Measurements from ENCODE around the gene CPO. TPM values are rescaled to one million over a fixed set of nuclear protein-coding genes. Genes with fewer than 3 reads are reported as not detected.

CPO gene
- total RNA-seq, 1 experiment from 2014 or later: 0.32 TPM

- no peak overlapping the region for H3K4me3 ChIP-seq (replicated peaks in 1 of 2; ENCODE audit: low read depth in 1 of 2, low read length in 2 of 2)
- no peak for ATAC-seq
- BruUV-seq (replicated peaks): no TSS peak
- no peak for TF ChIP-seq SP1 (IDR thresholded peaks at IDR 0.05; ENCODE audit: low read depth)
- TF ChIP-seq CEBPB (IDR thresholded peaks at IDR 0.05; ENCODE audit: low read depth): no peak
- TF ChIP-seq REST (IDR thresholded peaks at IDR 0.05; ENCODE audit: low read depth): no peak
- no peak for TF ChIP-seq YY1 (IDR thresholded peaks at IDR 0.05; ENCODE audit: extremely low read depth, insufficient replicate concordance, low read depth, low read length)
- no peak for TF ChIP-seq CBX3 (IDR thresholded peaks at IDR 0.05; ENCODE audit: low read depth)
- TF ChIP-seq EZH2phosphoT487 (IDR thresholded peaks at IDR 0.05; ENCODE audit: borderline replicate concordance): no peak
- no peak for TF ChIP-seq POLR2A (IDR thresholded peaks at IDR 0.05; ENCODE audit: borderline replicate concordance, extremely low read depth, insufficient read depth, insufficient read length)
- TF ChIP-seq ATF3 (IDR thresholded peaks at IDR 0.05): no peak
- no peak for TF ChIP-seq POLR2AphosphoS5 (IDR thresholded peaks at IDR 0.05; ENCODE audit: low read depth, low read length)
- TF ChIP-seq RAD21 (IDR thresholded peaks at IDR 0.05; ENCODE audit: low read depth): no peak
- no peak for TF ChIP-seq EZH2 (IDR thresholded peaks at IDR 0.05)
- no peak for TF ChIP-seq ZFX (IDR thresholded peaks at IDR 0.05)
- TF ChIP-seq FOSL1 (IDR thresholded peaks at IDR 0.05; ENCODE audit: low read depth): no peak
- no peak for TF ChIP-seq ELF1 (IDR thresholded peaks at IDR 0.05; ENCODE audit: borderline replicate concordance, low read depth)
- POLR2A ChIA-PET: no interaction called here
- DNase-seq (ENCODE audit: low read depth, low spot score): no peak
- H3K36me3 ChIP-seq (ENCODE audit: control insufficient read depth in 1 of 2, insufficient read depth in 2 of 2, low read length in 2 of 2): no peaks in the 10 kb centered on the region
- H3K9ac ChIP-seq (ENCODE audit: low read length): no peak overlapping the region
- H3K9me3 ChIP-seq (ENCODE audit: control insufficient read depth in 1 of 2, insufficient read depth in 1 of 2, low read depth in 1 of 2, low read length in 2 of 2): no peaks in the 10 kb centered on the region
- CTCF ChIA-PET: no interaction called here
- no peak overlapping the region for H3K27ac ChIP-seq (ENCODE audit: low read depth, low read length)
- no peak overlapping the region for H3K4me2 ChIP-seq (ENCODE audit: low read length)
- H4K20me1 ChIP-seq (ENCODE audit: insufficient read depth): no peaks in the 10 kb centered on the region
- H3K27me3 ChIP-seq (ENCODE audit: insufficient read depth, low read length): no peaks in the 10 kb centered on the region
- H3K4me1 ChIP-seq (ENCODE audit: control insufficient read depth in 1 of 2, insufficient read depth in 2 of 2, low read length in 2 of 2): 0 out of 4 replicates have a peak, but pooled peaks cover 0 to 5% of the 10 kb centered on the region in 2 experiments
- H3K9me2 ChIP-seq (ENCODE audit: insufficient read depth): no peaks in the 10 kb centered on the region
- no peak overlapping the region for H2AFZ ChIP-seq (ENCODE audit: low read depth, low read length, poor library complexity, severe bottlenecking)
- no peaks in the 10 kb centered on the region for H3K79me2 ChIP-seq (ENCODE audit: insufficient read depth, low read length)
- intact Hi-C loops (cut with micrococcal nuclease): no loop called here
- RAD21 ChIA-PET (ENCODE audit: low non-redundant PET in 1 of 2, low total read pairs in 2 of 2, uncharacterized antibody in 2 of 2, unreplicated experiment in 2 of 2): no interaction called here
Observed at GRCh38 chr2:206920951-206921350, 18.4 kb upstream of the CPO start.

Measured in HCT116 (cell line).